Liver (tissue), 9 donors: ENCODE data around the gene AIG1. TPM values are rescaled to one million over a fixed set of nuclear protein-coding genes. Genes with fewer than 3 reads are reported as not detected.

Source experiments
- DNase-seq: peaks from one replicate; pipeline ENCODE4 v3.0.0-alpha.2; 2017; ENCODE audit warnings: low spot score
- H3K27ac ChIP-seq, 2 donors: one replicate each; pipeline ENCODE4 v1.7.0; 2013; ENCODE audit warnings: inconsistent platforms in 2 of 2, low read length in 2 of 2, control low read depth in 1 of 2, low read depth in 1 of 2, mild to moderate bottlenecking in 1 of 2
- H3K27me3 ChIP-seq, 4 donors: one replicate each; pipeline versions ENCODE4 v1.6.1 to v1.7.0; 2013; ENCODE audit warnings: low read length in 3 of 4, inconsistent platforms in 1 of 4, mild to moderate bottlenecking in 1 of 4, moderate library complexity in 1 of 4; ENCODE audit not compliant: control insufficient read depth in 4 of 4, insufficient read depth in 4 of 4
- H3K36me3 ChIP-seq, 4 donors: one replicate each; pipeline versions ENCODE4 v1.6.1 to v1.7.0; 2013; ENCODE audit warnings: low read length in 3 of 4, mild to moderate bottlenecking in 3 of 4, low read depth in 1 of 4, moderate library complexity in 1 of 4; ENCODE audit not compliant: control insufficient read depth in 4 of 4, insufficient read depth in 3 of 4
- H3K4me1 ChIP-seq, 4 donors: one replicate each; pipeline versions ENCODE4 v1.6.1 to v1.7.0; 2013; ENCODE audit warnings: low read length in 3 of 4, mild to moderate bottlenecking in 3 of 4, moderate library complexity in 1 of 4; ENCODE audit not compliant: control insufficient read depth in 4 of 4, insufficient read depth in 4 of 4
- H3K4me3 ChIP-seq, 3 donors: one replicate each; pipeline versions ENCODE4 v1.6.1 to v1.7.0; 2013; ENCODE audit warnings: low read length in 3 of 3, control low read depth in 1 of 3, low read depth in 1 of 3, mild to moderate bottlenecking in 1 of 3
- H3K9ac ChIP-seq, 2 donors: one replicate each; pipeline ENCODE4 v1.7.0; 2013; ENCODE audit warnings: low read length in 2 of 2, mild to moderate bottlenecking in 2 of 2, moderate library complexity in 2 of 2, control low read depth in 1 of 2, low read depth in 1 of 2
- H3K9me3 ChIP-seq, 4 donors: one replicate each; pipeline versions ENCODE4 v1.6.1 to v1.7.0; 2013; ENCODE audit warnings: low read length in 3 of 4; ENCODE audit not compliant: control insufficient read depth in 4 of 4
- FOXA2 ChIP-seq: IDR thresholded peaks from 2 replicates; pipeline ENCODE4 v1.6.1; 2016; ENCODE audit warnings: antibody characterized with exemption
- GABPA ChIP-seq, 2 donors: IDR thresholded peaks in 1 of 2; conservative IDR thresholded peaks in 1 of 2; 2 replicates each; pipeline ENCODE4 v1.6.1; 2016; ENCODE audit warnings: antibody characterized with exemption in 2 of 2, mild to moderate bottlenecking in 1 of 2, moderate library complexity in 1 of 2
- HNF4A ChIP-seq, 2 donors: conservative IDR thresholded peaks; 2 replicates each; pipeline ENCODE4 v1.6.1; 2016; ENCODE audit warnings: antibody characterized with exemption in 2 of 2, mild to moderate bottlenecking in 2 of 2
- HNF4G ChIP-seq: IDR thresholded peaks from 2 replicates; pipeline ENCODE4 v1.6.1; 2016; ENCODE audit warnings: antibody characterized with exemption
- JUND ChIP-seq, 2 donors: IDR thresholded peaks; 2 replicates each; pipeline ENCODE4 v1.6.1; 2016; ENCODE audit warnings: antibody characterized with exemption in 2 of 2
- NR2F2 ChIP-seq: IDR thresholded peaks from 2 replicates; pipeline ENCODE4 v1.6.1; 2016; ENCODE audit warnings: antibody characterized with exemption
- YY1 ChIP-seq: IDR thresholded peaks from 2 replicates; pipeline ENCODE4 v1.6.1; 2016; ENCODE audit warnings: antibody characterized with exemption, mild to moderate bottlenecking
- WGBS: extraction: QIAGEN DNeasy Blood & Tissue Kit; methylation state at CpG from one replicate; pipeline ENCODE4 v1.1.7; 2013; 5-methylcytosine and 5-hydroxymethylcytosine counted together
- polyA plus RNA-seq, 2 donors: library from polyadenylated mRNA; stranded (reverse) in 1 of 2; unstranded in 1 of 2; fragments of 200-250 nt in 1 of 2; fragments of >200 nt in 1 of 2; fragmentation: Nextera tagmentation in 1 of 2; extraction: Ambion mirVana in 1 of 2; gene quantifications; one replicate each; pipeline versions ENCODE4 v1.2.1 to v1.2.3, GENCODE V29; 2013 to 2015
- total RNA-seq, 2 donors: library from RNA; depleted of rRNA; stranded (reverse); fragments of >200 nt; gene quantifications; one replicate each; pipeline ENCODE4 v1.2.3, GENCODE V29; 2014
- TF ChIP-seq, protein P1 (sequence below): IDR thresholded peaks from 2 replicates; pipeline ENCODE4 v1.6.1; 2016; ENCODE audit warnings: antibody characterized with exemption
- TF ChIP-seq, protein P2 (sequence below): IDR thresholded peaks from 2 replicates; pipeline ENCODE4 v1.6.1; 2016; ENCODE audit warnings: antibody characterized with exemption
- TF ChIP-seq, protein P3 (sequence below): IDR thresholded peaks from 2 replicates; pipeline ENCODE4 v1.6.1; 2016; ENCODE audit warnings: antibody characterized with exemption
- TF ChIP-seq, protein P4 (sequence below): IDR thresholded peaks from 2 replicates; pipeline ENCODE4 v1.6.1; 2016; ENCODE audit warnings: antibody characterized with exemption, mild to moderate bottlenecking
- TF ChIP-seq, protein P5 (sequence below): fragments of 150-350 bp; IDR thresholded peaks from 2 replicates; pipeline ENCODE4 v1.5.1; 2017; ENCODE audit warnings: improper control_type of control experiment, low read depth, low read length; ENCODE audit not compliant: missing input control
- donor health status: healthy.
- donor health status: healthy.
- donor health status: healthy.
- donor health status: healthy.
- donor health status: healthy.

Gene AIG1
- total and polyA plus RNA-seq, 4 donors = 74.8 to 169 (median 121) TPM

DNA sequence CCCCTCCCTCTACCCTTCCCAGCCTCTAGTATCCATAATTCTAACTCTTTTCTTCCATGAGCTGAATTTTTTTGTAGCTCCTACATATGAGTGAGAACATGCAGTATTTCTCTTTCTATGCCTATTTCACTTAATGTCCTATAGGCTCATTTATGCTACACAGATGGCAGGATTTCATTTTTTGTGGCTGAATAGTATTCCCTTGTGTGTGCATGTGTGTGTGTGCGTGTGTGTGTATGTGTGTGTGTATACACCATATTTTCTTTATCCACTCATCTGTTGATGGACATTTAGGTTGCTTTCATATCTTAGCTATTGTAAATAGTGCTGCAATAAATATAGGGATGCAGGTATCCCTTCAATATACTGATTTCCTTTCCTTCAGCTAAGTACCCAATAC is 288.8 kb downstream of the AIG1 start:
- Histone ChIP-seq H3K27ac (no peak overlapping the region), H3K4me1 (no peaks in the 10 kb centered on the region), H3K9me3 (no peaks in the 10 kb centered on the region), H3K27me3 (no peaks in the 10 kb centered on the region), H3K9ac (no peak overlapping the region), H3K36me3 (no peaks in the 10 kb centered on the region), H3K4me3 (no peak overlapping the region)
- no peak for TF ChIP-seq HNF4G
- TF ChIP-seq, protein P1, sequence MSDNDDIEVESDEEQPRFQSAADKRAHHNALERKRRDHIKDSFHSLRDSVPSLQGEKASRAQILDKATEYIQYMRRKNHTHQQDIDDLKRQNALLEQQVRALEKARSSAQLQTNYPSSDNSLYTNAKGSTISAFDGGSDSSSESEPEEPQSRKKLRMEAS = no peak
- TF ChIP-seq, protein P2, sequence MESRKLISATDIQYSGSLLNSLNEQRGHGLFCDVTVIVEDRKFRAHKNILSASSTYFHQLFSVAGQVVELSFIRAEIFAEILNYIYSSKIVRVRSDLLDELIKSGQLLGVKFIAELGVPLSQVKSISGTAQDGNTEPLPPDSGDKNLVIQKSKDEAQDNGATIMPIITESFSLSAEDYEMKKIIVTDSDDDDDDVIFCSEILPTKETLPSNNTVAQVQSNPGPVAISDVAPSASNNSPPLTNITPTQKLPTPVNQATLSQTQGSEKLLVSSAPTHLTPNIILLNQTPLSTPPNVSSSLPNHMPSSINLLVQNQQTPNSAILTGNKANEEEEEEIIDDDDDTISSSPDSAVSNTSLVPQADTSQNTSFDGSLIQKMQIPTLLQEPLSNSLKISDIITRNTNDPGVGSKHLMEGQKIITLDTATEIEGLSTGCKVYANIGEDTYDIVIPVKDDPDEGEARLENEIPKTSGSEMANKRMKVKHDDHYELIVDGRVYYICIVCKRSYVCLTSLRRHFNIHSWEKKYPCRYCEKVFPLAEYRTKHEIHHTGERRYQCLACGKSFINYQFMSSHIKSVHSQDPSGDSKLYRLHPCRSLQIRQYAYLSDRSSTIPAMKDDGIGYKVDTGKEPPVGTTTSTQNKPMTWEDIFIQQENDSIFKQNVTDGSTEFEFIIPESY = no peak
- no peak for TF ChIP-seq GABPA (IDR thresholded peaks at IDR 0.05 in 1 of 2, conservative IDR thresholded peaks at IDR 0.05 in 1 of 2)
- no peak for TF ChIP-seq FOXA2
- no peak for TF ChIP-seq YY1
- no peak for TF ChIP-seq NR2F2
- no peak for DNase-seq
- WGBS = 94% methylated on average over 1 of the region's 1 CpG

DNA sequence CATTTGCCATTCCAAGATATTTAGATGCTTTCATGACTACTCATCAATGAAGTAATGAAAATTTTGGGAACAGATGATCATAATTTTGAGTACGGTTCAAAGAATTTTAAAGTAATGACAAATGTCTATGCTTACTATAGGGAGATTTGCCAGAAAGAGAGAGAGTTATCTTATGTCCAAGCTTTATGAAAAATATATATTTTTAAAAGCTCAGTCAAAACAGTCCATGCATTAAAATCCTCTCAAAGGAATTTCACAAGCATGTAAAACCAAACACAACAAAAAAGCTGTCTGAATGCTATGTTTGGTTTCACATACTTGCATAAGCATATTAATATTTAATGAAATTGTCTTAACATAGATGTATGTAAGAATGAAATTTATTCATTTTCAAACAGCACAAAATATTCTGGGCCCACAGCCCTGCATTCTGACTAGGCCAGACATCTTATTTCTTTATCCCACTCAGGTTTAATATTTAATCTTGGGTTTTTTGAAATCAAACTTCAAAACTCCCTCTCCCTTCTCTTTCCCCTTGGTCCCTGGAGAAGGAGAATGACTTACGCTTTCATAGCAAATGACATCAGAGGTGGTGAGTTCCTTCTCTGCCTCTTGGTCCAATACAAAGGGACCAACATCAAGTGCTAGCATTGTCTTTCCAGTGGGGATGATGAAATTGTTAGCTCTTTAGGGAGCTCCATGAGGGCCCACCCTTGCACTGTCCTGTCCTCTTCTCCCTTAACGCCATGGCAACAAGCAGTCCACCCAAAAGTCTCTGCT is 295.6 kb downstream of the AIG1 start:
- DNase-seq = no peak
- Histone ChIP-seq H3K4me1 (peaks cover 0 to 6% (median 0%) of the 10 kb centered on the region in 4 donors), H3K9ac (no peak overlapping the region), H3K4me3 (no peak overlapping the region), H3K36me3 (peaks cover 0 to 4% (median 0%) of the 10 kb centered on the region in 4 donors), H3K27ac (no peak overlapping the region), H3K9me3 (no peaks in the 10 kb centered on the region), H3K27me3 (no peaks in the 10 kb centered on the region)
- WGBS = 83% methylated on average over 3 of the region's 3 CpGs
- no peak for TF ChIP-seq HNF4G
- TF ChIP-seq, protein P3, sequence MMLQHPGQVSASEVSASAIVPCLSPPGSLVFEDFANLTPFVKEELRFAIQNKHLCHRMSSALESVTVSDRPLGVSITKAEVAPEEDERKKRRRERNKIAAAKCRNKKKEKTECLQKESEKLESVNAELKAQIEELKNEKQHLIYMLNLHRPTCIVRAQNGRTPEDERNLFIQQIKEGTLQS = no peak
- no peak for TF ChIP-seq HNF4A (conservative IDR thresholded peaks at IDR 0.05)
- no peak for TF ChIP-seq GABPA (IDR thresholded peaks at IDR 0.05 in 1 of 2, conservative IDR thresholded peaks at IDR 0.05 in 1 of 2)
- TF ChIP-seq, protein P4, sequence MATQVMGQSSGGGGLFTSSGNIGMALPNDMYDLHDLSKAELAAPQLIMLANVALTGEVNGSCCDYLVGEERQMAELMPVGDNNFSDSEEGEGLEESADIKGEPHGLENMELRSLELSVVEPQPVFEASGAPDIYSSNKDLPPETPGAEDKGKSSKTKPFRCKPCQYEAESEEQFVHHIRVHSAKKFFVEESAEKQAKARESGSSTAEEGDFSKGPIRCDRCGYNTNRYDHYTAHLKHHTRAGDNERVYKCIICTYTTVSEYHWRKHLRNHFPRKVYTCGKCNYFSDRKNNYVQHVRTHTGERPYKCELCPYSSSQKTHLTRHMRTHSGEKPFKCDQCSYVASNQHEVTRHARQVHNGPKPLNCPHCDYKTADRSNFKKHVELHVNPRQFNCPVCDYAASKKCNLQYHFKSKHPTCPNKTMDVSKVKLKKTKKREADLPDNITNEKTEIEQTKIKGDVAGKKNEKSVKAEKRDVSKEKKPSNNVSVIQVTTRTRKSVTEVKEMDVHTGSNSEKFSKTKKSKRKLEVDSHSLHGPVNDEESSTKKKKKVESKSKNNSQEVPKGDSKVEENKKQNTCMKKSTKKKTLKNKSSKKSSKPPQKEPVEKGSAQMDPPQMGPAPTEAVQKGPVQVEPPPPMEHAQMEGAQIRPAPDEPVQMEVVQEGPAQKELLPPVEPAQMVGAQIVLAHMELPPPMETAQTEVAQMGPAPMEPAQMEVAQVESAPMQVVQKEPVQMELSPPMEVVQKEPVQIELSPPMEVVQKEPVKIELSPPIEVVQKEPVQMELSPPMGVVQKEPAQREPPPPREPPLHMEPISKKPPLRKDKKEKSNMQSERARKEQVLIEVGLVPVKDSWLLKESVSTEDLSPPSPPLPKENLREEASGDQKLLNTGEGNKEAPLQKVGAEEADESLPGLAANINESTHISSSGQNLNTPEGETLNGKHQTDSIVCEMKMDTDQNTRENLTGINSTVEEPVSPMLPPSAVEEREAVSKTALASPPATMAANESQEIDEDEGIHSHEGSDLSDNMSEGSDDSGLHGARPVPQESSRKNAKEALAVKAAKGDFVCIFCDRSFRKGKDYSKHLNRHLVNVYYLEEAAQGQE = no peak
- no peak for TF ChIP-seq NR2F2
- TF ChIP-seq, protein P2 = no peak
- TF ChIP-seq, protein P5, sequence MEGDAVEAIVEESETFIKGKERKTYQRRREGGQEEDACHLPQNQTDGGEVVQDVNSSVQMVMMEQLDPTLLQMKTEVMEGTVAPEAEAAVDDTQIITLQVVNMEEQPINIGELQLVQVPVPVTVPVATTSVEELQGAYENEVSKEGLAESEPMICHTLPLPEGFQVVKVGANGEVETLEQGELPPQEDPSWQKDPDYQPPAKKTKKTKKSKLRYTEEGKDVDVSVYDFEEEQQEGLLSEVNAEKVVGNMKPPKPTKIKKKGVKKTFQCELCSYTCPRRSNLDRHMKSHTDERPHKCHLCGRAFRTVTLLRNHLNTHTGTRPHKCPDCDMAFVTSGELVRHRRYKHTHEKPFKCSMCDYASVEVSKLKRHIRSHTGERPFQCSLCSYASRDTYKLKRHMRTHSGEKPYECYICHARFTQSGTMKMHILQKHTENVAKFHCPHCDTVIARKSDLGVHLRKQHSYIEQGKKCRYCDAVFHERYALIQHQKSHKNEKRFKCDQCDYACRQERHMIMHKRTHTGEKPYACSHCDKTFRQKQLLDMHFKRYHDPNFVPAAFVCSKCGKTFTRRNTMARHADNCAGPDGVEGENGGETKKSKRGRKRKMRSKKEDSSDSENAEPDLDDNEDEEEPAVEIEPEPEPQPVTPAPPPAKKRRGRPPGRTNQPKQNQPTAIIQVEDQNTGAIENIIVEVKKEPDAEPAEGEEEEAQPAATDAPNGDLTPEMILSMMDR = no peak
- TF ChIP-seq YY1 = no peak
- no peak for TF ChIP-seq JUND (IDR thresholded peaks at IDR 0.05)
